Measurements from ENCODE around the gene DAP3.
A peak's percentile ranks its signal among the peaks of the same experiment; 100 is the strongest.
"Not testable (repeated sequence)": the region's sequence is repeated elsewhere in the genome, so short reads cannot be mapped to it uniquely, and the experiment has no call there.

Gene DAP3

GRCh38 chr1:155687705-155688323, 1.1 kb upstream of the DAP3 start:
- not testable (repeated sequence) for DNase-seq

- peak; percentile 88 to 89 for DNase-seq
Observed at GRCh38 chr1:155688324-155689080, 389 bp upstream of the DAP3 start, which contains the start of gene YY1AP1. YY1AP1 (minus strand) TSS chr1:155688774; CDS start chr1:155680436, 8,338 bp downstream.

GRCh38 chr1:155691992-155692528, 3.2 kb downstream of the DAP3 start:
- no peak for DNase-seq

GRCh38 chr1:155694167-155694566, 5.3 kb downstream of the DAP3 start:
- DNase-seq: no peak

- DNase-seq: no peak
Observed at GRCh38 chr1:155695072-155695471, 6.2 kb downstream of the DAP3 start.

- DNase-seq: no peak
Observed at GRCh38 chr1:155695608-155696007, 6.7 kb downstream of the DAP3 start.

- DNase-seq: no peak
Observed at GRCh38 chr1:155696524-155696923, 7.6 kb downstream of the DAP3 start.

GRCh38 chr1:155697046-155697445, 8.2 kb downstream of the DAP3 start:
- DNase-seq: no peak

GRCh38 chr1:155697616-155698015, 8.7 kb downstream of the DAP3 start:
- not testable (repeated sequence) for DNase-seq

- DNase-seq: no peak
Observed at GRCh38 chr1:155698382-155699038, 9.6 kb downstream of the DAP3 start.

GRCh38 chr1:155699062-155699461, 10.2 kb downstream of the DAP3 start:
- not testable (repeated sequence) for DNase-seq

GRCh38 chr1:155701675-155702074, 12.8 kb downstream of the DAP3 start:
- not testable (repeated sequence) for DNase-seq

- DNase-seq: no peak
Observed at GRCh38 chr1:155703216-155703615, 14.3 kb downstream of the DAP3 start.

- DNase-seq: not testable (repeated sequence)
Observed at GRCh38 chr1:155704414-155704813, 15.5 kb downstream of the DAP3 start.

GRCh38 chr1:155706139-155706538, 17.2 kb downstream of the DAP3 start:
- DNase-seq: no peak

- DNase-seq: no peak
Observed at GRCh38 chr1:155709391-155709790, 20.5 kb downstream of the DAP3 start.

GRCh38 chr1:155711457-155711856, 22.6 kb downstream of the DAP3 start:
- not testable (repeated sequence) for DNase-seq

GRCh38 chr1:155712636-155713035, 23.7 kb downstream of the DAP3 start:
- DNase-seq: not testable (repeated sequence)

GRCh38 chr1:155713075-155713474, 24.2 kb downstream of the DAP3 start:
- DNase-seq: no peak

GRCh38 chr1:155715056-155715455, 26.2 kb downstream of the DAP3 start:
- DNase-seq: not testable (repeated sequence)

- DNase-seq: no peak
Observed at GRCh38 chr1:155715777-155716176, 26.9 kb downstream of the DAP3 start.

- DNase-seq: no peak
Observed at GRCh38 chr1:155717041-155717440, 28.1 kb downstream of the DAP3 start.

- DNase-seq: not testable (repeated sequence)
Observed at GRCh38 chr1:155718524-155719115, 29.7 kb downstream of the DAP3 start.
